ENCODE results near the gene SMIM36.

- TF ChIP-seq FOXP2 (optimal IDR thresholded peaks at IDR 0.05; ENCODE audit: control extremely low read depth, extremely low read length, insufficient read depth) (peak; percentile 70), POLR2AphosphoS5 (IDR thresholded peaks at IDR 0.05; ENCODE audit: borderline replicate concordance, low read depth, low read length) (peak; percentile 62; the same call in 1 of the 2 replicates)
These were observed 60.0 kb downstream of the SMIM36 start for GRCh38 chr17:55451203-55451641.
